ENCODE data around the gene RNU6-9.

- TF ChIP-seq EZH2 (conservative IDR thresholded peaks at IDR 0.05; ENCODE audit: low read depth, low read length) (no peak), ZFY (CRISPR knock-in tag; IDR thresholded peaks at IDR 0.05) (no peak), JUN (CRISPR knock-in tag; IDR thresholded peaks at IDR 0.05) (no peak)
These were observed 20.9 kb upstream of the RNU6-9 start for GRCh38 chr19:872266-872951.

Data from HepG2 (cell line).